Rectal smooth muscle tissue (tissue), 1 donor: Measurements from ENCODE around the gene ITGA5.
"Not testable (repeated sequence)": the region's sequence is repeated elsewhere in the genome, so short reads cannot be mapped to it uniquely, and the experiment has no call there.

Experiments
- H3K27ac ChIP-seq: one replicate; pipeline ENCODE4 v1.7.0; 2013; ENCODE audit warnings: low read depth, low read length, inconsistent platforms
- H3K27me3 ChIP-seq: one replicate; pipeline ENCODE4 v1.7.0; 2013; ENCODE audit warnings: low read length; ENCODE audit not compliant: control insufficient read depth, insufficient read depth
- H3K36me3 ChIP-seq: one replicate; pipeline ENCODE4 v1.7.0; 2013; ENCODE audit warnings: low read length; ENCODE audit not compliant: control insufficient read depth, insufficient read depth
- H3K4me1 ChIP-seq: one replicate; pipeline ENCODE4 v1.7.0; 2013; ENCODE audit warnings: low read length; ENCODE audit not compliant: control insufficient read depth, insufficient read depth
- H3K4me3 ChIP-seq: one replicate; pipeline ENCODE4 v1.7.0; 2013; ENCODE audit warnings: low read length
- H3K9ac ChIP-seq: one replicate; pipeline ENCODE4 v1.7.0; 2013; ENCODE audit warnings: low read length

The ITGA5 gene

DNA sequence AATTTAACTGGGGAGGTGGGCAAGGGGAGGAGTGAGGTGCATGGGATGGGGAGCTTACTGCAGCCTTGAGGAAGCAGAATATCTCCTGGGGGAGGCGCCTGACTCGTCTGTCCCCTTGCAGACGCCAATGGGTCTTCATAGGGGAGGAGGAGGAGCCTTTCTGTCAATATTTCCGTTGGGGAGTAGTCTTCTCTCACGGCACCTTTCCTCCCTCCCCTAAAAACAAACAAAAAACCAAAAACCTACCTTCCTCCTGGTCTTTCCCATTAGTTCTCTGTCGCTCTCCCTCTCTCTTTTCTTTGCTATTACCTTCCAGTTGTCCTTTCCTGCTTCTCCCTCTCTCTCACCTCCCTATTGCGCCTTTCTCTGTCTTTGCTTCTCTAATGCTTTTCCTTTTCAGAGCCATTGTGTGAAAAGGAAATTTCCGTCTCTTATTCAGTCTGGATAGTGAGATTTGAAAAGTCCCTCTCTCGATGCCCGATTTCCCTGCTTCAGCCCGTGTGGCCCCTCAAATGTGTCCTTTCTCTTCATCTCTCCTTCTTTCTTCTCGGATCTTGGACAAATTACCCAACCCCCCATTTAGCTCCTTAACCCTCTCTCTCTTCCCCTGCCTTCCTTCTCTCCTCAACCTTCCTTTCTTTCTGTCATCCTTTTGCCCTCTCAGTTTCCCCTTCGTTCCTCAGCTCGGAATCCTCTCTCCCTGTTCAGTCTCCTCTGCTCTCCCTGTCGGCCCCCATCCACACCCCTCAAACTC is 60.7 kb downstream of the ITGA5 start:
- Histone ChIP-seq H3K4me1 (peaks cover 36% of the 10 kb centered on the region), H3K4me3 (peak overlapping the region; percentile 85), H3K27me3 (no peaks in the 10 kb centered on the region), H3K27ac (peak overlapping the region; percentile 95), H3K9ac (peak overlapping the region; percentile 50), H3K36me3 (no peaks in the 10 kb centered on the region)

DNA sequence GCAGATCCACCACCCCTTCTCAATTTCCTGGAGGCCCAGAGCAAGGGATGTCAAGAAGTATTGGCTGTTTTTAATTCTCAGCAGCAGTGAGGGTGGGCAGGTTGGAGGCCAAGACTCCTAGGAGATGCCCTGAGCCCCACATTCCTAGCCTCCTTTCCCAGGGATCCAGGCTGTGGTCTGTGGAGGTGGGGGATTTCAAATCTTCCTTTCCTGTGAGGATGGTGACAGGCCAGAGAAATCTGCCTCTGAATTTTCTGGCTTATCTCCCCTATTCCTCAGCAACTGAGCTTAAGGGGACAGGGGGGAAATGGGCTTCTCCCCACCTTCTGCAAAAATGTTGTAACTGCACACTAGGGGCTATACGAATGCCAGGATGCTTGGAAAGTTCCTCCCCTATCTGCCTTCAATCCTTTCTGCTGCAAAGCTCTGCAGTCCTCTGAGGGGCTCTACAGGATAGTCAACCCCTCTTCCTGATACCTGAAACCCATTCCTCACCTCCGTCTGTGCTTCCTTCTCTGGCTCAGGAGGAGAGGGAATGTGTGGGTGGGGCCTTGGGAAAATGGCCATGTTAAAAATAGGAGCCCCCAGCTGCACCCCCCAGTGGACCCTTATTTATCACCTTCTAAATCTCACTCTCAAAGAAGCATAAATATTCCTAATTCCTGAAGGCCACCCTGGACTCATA is 61.4 kb downstream of the ITGA5 start:
- Histone ChIP-seq H3K4me1 (peaks cover 41% of the 10 kb centered on the region), H3K4me3 (no peak overlapping the region), H3K36me3 (no peaks in the 10 kb centered on the region), H3K9ac (no peak overlapping the region), H3K27me3 (no peaks in the 10 kb centered on the region), H3K27ac (peak overlapping the region; percentile 95)

DNA sequence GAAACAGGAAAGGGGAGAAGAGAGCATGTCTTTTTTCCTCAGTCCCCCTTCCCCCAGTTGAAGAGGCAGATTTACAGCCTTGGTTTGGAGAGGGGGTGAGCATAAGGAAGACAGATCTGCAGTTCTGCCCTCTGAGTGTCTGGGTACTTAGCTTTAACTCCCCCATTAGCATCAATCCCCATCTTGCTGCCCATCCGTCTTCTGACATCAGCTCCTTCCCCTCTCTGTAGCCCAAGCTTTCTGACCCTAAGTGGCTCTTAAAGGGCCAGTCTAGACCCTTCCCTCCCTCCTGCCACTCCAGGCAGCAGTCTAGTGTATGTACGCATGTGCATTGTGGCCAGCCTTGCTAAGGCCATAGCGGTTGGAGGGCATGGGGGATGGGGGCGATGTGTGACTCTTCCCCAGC is 62.1 kb downstream of the ITGA5 start:
- H3K27ac ChIP-seq, result peak overlapping the region; percentile 79
- H3K4me3 ChIP-seq, result no peak overlapping the region
- H3K4me1 ChIP-seq, result peaks cover 45% of the 10 kb centered on the region
- no peaks in the 10 kb centered on the region for H3K27me3 ChIP-seq
- H3K9ac ChIP-seq, result no peak overlapping the region
- no peaks in the 10 kb centered on the region for H3K36me3 ChIP-seq

DNA sequence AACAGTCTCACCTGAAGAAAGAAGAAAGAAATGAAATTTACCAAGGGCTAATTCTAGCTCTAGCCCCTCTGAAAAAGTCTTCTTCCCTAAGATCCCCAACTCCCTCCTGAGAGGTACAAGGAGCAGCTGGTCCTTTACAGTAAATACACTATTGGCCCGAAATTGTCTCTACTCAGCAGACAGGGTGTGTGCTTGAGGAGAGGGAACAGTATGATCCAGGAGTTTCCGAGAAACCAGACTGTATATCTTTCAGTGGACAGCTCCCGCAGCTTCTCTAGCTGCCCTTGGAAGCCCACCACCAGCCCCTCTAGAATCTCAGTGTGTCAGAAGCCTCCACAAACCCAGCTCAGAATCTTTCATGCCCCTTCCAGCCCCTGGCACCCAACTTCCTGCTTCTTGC is 62.8 kb downstream of the ITGA5 start:
- H3K27me3 ChIP-seq, result no peaks in the 10 kb centered on the region
- peaks cover 53% of the 10 kb centered on the region for H3K4me1 ChIP-seq
- H3K36me3 ChIP-seq, result no peaks in the 10 kb centered on the region
- no peak overlapping the region for H3K9ac ChIP-seq
- peak overlapping the region; percentile 79 for H3K27ac ChIP-seq
- no peak overlapping the region for H3K4me3 ChIP-seq

DNA sequence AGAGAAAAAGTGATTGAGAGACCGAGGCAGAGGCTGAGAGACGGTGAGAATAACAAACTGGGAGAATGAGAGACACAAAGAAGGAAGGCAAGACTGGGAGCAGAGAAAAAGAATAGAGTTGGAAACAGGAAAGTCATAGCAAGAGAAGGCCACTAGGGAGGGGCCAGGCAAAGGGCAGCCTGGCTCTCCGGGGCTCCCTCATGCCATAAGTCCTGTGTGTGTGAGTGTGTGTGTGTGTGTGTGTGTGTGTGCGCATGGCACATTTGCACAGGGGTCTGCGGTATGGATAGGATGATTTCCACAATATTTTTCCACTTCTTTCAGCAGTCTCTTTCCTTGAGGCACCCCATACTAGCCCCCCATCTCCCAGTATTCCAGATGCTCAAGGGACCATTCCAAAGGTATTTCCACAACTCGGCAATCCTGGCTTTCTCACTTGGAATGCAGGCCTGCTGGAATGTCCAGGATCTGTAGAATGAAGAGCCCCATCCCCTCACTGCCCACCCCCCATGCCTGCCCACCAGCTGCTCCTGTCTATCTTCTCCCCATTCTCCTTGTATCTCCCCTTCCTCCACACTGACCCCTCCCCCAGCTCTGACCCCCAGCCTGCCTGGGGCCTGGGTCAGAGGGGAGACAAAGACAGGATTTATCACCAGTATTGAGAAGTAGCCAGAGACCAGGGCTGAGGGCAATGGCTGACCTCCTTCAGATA is 63.8 kb downstream of the ITGA5 start:
- Histone ChIP-seq H3K36me3 (no peaks in the 10 kb centered on the region), H3K4me1 (peaks cover 52% of the 10 kb centered on the region), H3K27ac (peak overlapping the region; percentile 79), H3K27me3 (no peaks in the 10 kb centered on the region), H3K9ac (no peak overlapping the region), H3K4me3 (no peak overlapping the region)

DNA sequence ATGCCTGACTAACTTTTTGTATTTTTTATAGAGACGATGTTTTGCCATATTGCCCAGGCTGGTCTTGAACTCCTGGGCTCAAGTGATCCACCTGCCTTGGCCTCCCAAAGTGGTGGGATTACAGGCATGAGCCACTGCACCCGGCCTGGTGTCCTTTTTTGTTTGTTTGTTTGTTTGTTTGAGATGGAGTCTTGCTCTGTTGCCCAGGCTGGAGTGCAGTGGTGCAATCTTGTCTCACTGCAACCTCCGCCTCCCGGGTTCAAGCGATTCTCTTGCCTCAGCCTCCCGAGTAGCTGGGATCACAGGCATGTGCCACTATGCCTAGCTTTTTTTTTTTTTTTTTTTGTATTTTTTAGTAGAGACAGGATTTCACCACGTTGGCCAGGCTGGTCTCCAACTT is 64.8 kb downstream of the ITGA5 start:
- not testable (repeated sequence) for H3K4me3 ChIP-seq, H3K27me3 ChIP-seq, H3K36me3 ChIP-seq, H3K9ac ChIP-seq, H3K27ac ChIP-seq
- H3K4me1 ChIP-seq, result peaks cover 43% of the 10 kb centered on the region

DNA sequence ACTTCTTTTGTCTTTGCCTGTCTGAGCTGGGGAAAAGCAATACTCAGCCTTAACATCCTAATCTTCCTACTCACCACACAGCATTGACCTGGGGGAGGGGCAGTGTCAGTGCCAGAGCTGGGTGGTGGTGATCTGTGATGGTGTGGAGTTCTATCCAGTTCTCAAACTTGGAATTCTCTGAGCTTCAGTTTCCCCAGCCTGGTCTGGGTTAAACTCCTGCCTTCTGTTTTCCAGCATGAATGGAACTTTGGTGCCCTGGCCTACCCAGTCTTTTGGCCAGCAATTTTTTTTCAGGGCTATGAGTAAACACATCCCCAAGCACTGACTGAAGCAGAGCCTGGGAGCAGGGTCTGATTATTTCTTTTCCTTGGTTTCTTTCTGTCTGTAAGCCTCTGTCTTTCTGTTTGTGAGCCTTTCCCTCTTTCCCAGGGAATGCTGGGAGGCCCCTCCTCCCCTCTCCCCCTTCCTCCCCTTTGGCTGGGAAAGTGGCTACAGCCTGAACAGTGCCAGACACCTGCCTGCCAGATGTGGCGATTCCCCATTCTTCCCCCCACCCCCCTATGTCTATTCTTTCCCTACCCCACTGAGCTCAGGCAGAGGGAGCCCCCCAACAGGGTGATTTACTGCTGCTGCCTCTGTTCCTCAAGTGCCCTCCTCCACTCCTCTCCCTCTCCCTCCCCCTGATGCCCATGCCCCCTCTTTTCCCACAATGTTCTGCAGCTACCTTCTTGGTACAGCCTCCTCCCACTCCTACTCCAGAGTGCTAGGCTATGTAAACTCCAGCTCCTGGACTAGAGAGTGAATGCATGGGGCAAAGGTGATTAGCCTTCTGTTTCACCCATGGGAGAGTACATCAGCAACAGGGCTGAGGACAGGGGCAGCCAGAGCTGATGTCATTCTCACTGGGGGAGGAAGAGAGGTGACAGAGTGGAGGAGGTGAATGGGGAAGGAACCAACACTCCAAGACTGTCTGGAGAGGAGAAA is 65.9 kb downstream of the ITGA5 start:
- H3K4me1 ChIP-seq, result peaks cover 39% of the 10 kb centered on the region
- H3K9ac ChIP-seq, result no peak overlapping the region
- peak overlapping the region; percentile 52 for H3K4me3 ChIP-seq

DNA sequence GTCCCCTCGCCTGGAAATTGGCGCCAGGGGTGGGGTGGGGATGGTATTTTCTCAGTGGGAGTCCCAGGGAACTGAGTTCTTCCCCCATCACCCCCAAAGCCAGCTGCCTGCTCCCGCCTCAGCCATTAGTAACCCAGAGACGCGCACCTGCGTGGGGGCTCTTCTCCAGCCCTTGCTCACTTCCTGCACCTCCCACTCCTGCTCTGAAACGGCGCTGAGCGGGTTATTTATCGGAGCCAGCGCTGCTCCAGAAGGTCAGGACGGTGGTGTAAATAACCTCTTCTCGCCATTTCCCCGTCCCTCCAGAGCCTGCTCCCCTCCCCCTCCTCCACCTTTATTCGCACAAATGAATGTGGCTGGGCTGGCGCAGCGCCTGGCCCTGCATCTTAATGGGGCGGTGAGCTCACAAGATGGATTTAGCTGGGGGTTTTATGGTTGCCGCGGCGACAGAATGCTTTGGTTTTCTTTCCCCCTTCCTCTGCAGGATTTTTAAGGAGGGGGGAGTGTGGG is 67.0 kb downstream of the ITGA5 start:
- Histone ChIP-seq H3K4me3 (peak overlapping the region; percentile 52), H3K27ac (peak overlapping the region; percentile 91), H3K36me3 (peaks cover 18% of the 10 kb centered on the region), H3K27me3 (no peaks in the 10 kb centered on the region), H3K4me1 (peaks cover 38% of the 10 kb centered on the region), H3K9ac (no peak overlapping the region)

More for the DNA sequence above, 65.9 kb downstream of the ITGA5 start:
- H3K27ac ChIP-seq, result peak overlapping the region; percentile 91
- no peaks in the 10 kb centered on the region for H3K27me3 ChIP-seq
- peaks cover 8% of the 10 kb centered on the region for H3K36me3 ChIP-seq

DNA sequence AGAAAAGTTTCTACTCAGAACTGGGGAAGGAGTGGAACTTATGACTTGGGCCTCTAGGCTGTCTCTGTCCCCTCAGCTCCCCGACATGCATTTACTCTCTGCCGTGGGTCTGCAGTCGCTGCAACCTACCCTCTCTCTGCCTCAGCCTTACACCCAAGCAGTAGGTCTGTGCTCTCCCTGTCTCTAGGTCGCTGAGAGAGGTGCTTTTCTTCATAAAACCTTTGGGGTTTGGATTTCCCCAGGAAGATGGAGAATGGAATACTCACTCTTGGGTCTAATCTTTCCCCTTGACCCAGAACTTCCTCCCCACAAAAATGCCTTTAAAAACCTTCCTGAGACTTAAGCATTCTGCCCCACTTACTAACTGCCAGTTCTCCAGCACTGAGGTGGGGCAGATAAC is 67.7 kb downstream of the ITGA5 start:
- Histone ChIP-seq H3K27ac (peak overlapping the region; percentile 91), H3K4me1 (peaks cover 30% of the 10 kb centered on the region), H3K9ac (no peak overlapping the region), H3K27me3 (no peaks in the 10 kb centered on the region), H3K36me3 (peaks cover 22% of the 10 kb centered on the region), H3K4me3 (no peak overlapping the region)

DNA sequence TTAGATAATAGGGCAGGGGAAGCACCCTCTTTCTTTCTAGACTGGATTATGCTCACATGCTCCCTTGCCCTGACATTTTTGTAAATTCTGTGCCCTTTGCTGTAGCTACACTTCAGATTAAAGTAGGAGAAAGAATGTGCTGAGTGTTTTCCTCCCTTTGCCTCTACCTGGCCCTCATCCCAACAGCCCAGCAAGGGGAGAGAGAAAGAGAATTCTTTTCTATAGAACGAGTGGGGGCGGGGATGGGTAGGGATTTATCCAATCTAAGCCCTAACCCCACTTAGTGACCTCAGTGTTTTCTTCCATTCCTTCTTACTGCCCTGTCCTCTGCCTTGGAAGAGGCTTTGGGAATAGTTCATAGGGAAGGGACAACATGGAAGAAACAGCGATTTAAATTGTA is 68.3 kb downstream of the ITGA5 start:
- no peaks in the 10 kb centered on the region for H3K27me3 ChIP-seq
- H3K9ac ChIP-seq, result no peak overlapping the region
- H3K4me1 ChIP-seq, result peaks cover 25% of the 10 kb centered on the region
- H3K27ac ChIP-seq, result peak overlapping the region; percentile 91
- peaks cover 22% of the 10 kb centered on the region for H3K36me3 ChIP-seq
- no peak overlapping the region for H3K4me3 ChIP-seq

DNA sequence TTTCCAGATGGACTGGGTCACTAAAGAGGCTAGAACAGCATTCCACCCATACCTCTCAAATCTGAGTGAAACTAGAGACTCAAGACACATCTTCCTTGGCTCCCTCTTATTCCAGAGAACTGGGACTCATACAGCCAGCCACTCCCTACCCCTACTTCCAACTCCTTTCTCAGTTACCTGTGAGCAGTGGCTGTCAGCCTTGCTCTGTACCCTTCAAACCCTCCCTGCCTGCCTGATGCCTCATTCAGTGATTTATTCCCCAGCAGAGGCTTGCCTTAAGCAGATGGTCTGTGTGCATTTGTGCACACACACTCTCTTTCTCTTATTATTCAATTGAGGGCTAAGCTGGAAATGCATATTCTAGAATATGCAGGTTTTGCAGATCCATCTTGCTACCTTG is 69.4 kb downstream of the ITGA5 start:
- Histone ChIP-seq H3K9ac (no peak overlapping the region), H3K27ac (no peak overlapping the region), H3K27me3 (no peaks in the 10 kb centered on the region), H3K36me3 (peaks cover 31% of the 10 kb centered on the region), H3K4me3 (no peak overlapping the region), H3K4me1 (peaks cover 25% of the 10 kb centered on the region)
